Neural progenitor cell (in vitro differentiated cells): Measurements from ENCODE around the gene ANKHD1. TPM values are rescaled to one million over a fixed set of nuclear protein-coding genes. Genes with fewer than 3 reads are reported as not detected.

Experiments used
- DNase-seq: peaks from one replicate; pipeline ENCODE4 v3.0.0-alpha.2; 2016; ENCODE audit warnings: low spot score
- H2AFZ ChIP-seq: fragments of 200-600 bp; sonication (generic); replicated peaks from 2 replicates; pipeline ENCODE4 v1.6.1; 2016; ENCODE audit warnings: antibody characterized with exemption
- H3F3A ChIP-seq: fragments of 200-600 bp; sonication (generic); 2 replicates; pipeline ENCODE4 v1.6.1; 2016; ENCODE audit warnings: antibody characterized with exemption, low read depth
- H3K27ac ChIP-seq: fragments of 200-600 bp; sonication (generic); 2 replicates; pipeline ENCODE4 v1.5.1; 2016; ENCODE audit warnings: mild to moderate bottlenecking
- H3K27me3 ChIP-seq: fragments of 200-600 bp; sonication (generic); 2 replicates; pipeline ENCODE4 v1.6.1; 2016; ENCODE audit warnings: mild to moderate bottlenecking, moderate library complexity
- H3K36me3 ChIP-seq: fragments of 200-600 bp; sonication (generic); 2 replicates; pipeline ENCODE4 v1.5.1; 2016
- H3K4me1 ChIP-seq: fragments of 200-600 bp; sonication (generic); 2 replicates; pipeline ENCODE4 v1.6.1; 2016; ENCODE audit warnings: mixed run types
- H3K4me2 ChIP-seq: fragments of 200-600 bp; sonication (generic); 2 replicates; pipeline ENCODE4 v1.6.1; 2016
- H3K4me3 ChIP-seq: fragments of 200-600 bp; sonication (generic); 2 replicates; pipeline ENCODE4 v1.5.1; 2016
- H3K79me2 ChIP-seq: fragments of 200-600 bp; sonication (generic); 2 replicates; pipeline ENCODE4 v1.6.1; 2016; ENCODE audit warnings: low read depth
- H3K9ac ChIP-seq: fragments of 200-600 bp; sonication (generic); 2 replicates; pipeline ENCODE4 v1.6.1; 2016
- H3K9me3 ChIP-seq: fragments of 200-600 bp; sonication (generic); 2 replicates; pipeline ENCODE4 v1.5.1; 2016; ENCODE audit warnings: low read depth
- H4K20me1 ChIP-seq: fragments of 200-600 bp; sonication (generic); 2 replicates; pipeline ENCODE4 v1.6.1; 2016; ENCODE audit warnings: low read depth
- H3K27ac Mint-ChIP-seq: 3 replicates; pipeline ENCODE4 v1.8.0; 2021; ENCODE audit warnings: mixed read lengths
- H3K27me3 Mint-ChIP-seq: 2 replicates; pipeline ENCODE4 v1.8.0; 2022; ENCODE audit warnings: low read depth, mild to moderate bottlenecking, inconsistent platforms, moderate library complexity, mixed read lengths; ENCODE audit not compliant: insufficient read depth
- H3K36me3 Mint-ChIP-seq: 3 replicates; pipeline ENCODE4 v1.8.0; 2021; ENCODE audit warnings: mixed read lengths
- H3K4me1 Mint-ChIP-seq: 3 replicates; pipeline ENCODE4 v1.8.0; 2021; ENCODE audit warnings: mixed read lengths
- H3K4me3 Mint-ChIP-seq: 3 replicates; pipeline ENCODE4 v1.8.0; 2021; ENCODE audit warnings: mild to moderate bottlenecking, moderate library complexity, mixed read lengths
- H3K9me3 Mint-ChIP-seq: 3 replicates; pipeline ENCODE4 v1.8.0; 2020; ENCODE audit warnings: mixed read lengths
- CTCF ChIP-seq: fragments of 200-600 bp; sonication (generic); IDR thresholded peaks from 2 replicates; pipeline ENCODE4 v1.5.1; 2017; ENCODE audit warnings: antibody characterized with exemption, mild to moderate bottlenecking
- EZH2 ChIP-seq: fragments of 200-600 bp; sonication (generic); IDR thresholded peaks from 2 replicates; pipeline ENCODE4 v1.6.1; 2017; ENCODE audit warnings: antibody characterized with exemption, mild to moderate bottlenecking, moderate library complexity
- EZH2phosphoT487 ChIP-seq: fragments of 200-600 bp; sonication (generic); IDR thresholded peaks from 2 replicates; pipeline ENCODE4 v1.6.1; 2017; ENCODE audit warnings: antibody characterized with exemption
- total RNA-seq: library from RNA; depleted of rRNA; stranded (reverse); fragments of >200 nt; gene quantifications from 2 replicates; pipeline ENCODE4 v1.2.3, GENCODE V29; 2015; ENCODE audit warnings: low replicate concordance

Gene ANKHD1
- total RNA-seq, 1 donor from 2014 or later: 110 TPM

GRCh38 chr5:140544986-140545385, 143.4 kb downstream of the ANKHD1 start:
- H3K9me3 ChIP-seq: no peaks in the 10 kb centered on the region
- H3K27me3 ChIP-seq: no peaks in the 10 kb centered on the region
- no peak overlapping the region for H3K27ac ChIP-seq
- H3K9me3 Mint-ChIP-seq: no peaks in the 10 kb centered on the region
- peaks cover 5% of the 10 kb centered on the region for H3K27me3 Mint-ChIP-seq
- H2AFZ ChIP-seq: no peak overlapping the region
- TF ChIP-seq CTCF: no peak
- DNase-seq: no peak
- no peak overlapping the region for H3K9ac ChIP-seq
- H3K4me2 ChIP-seq: no peak overlapping the region
- peaks cover 10% of the 10 kb centered on the region for H3K4me1 ChIP-seq
- H3K79me2 ChIP-seq: no peaks in the 10 kb centered on the region
- H3K4me3 Mint-ChIP-seq: no peak overlapping the region
- H3K4me1 Mint-ChIP-seq: peaks cover 23% of the 10 kb centered on the region
- peaks cover 22% of the 10 kb centered on the region for H3K36me3 Mint-ChIP-seq
- peaks cover 4% of the 10 kb centered on the region for H3K36me3 ChIP-seq
- H3K4me3 ChIP-seq: no peak overlapping the region
- H3K27ac Mint-ChIP-seq: no peak overlapping the region
- peaks cover 17% of the 10 kb centered on the region for H4K20me1 ChIP-seq
- peaks cover 37% of the 10 kb centered on the region for H3F3A ChIP-seq

GRCh38 chr5:140545606-140546005, 144.0 kb downstream of the ANKHD1 start:
- no peak overlapping the region for H3K27ac ChIP-seq
- H3K4me3 Mint-ChIP-seq: no peak overlapping the region

GRCh38 chr5:140546851-140547507, 145.3 kb downstream of the ANKHD1 start:
- peaks cover 37% of the 10 kb centered on the region for H3F3A ChIP-seq

More at GRCh38 chr5:140545606-140546005, 144.0 kb downstream of the ANKHD1 start:
- Histone ChIP-seq H3K27me3 (no peaks in the 10 kb centered on the region), H2AFZ (no peak overlapping the region), H4K20me1 (peaks cover 17% of the 10 kb centered on the region), H3K4me2 (no peak overlapping the region), H3K9me3 (no peaks in the 10 kb centered on the region), H3K79me2 (no peaks in the 10 kb centered on the region), H3K9ac (no peak overlapping the region), H3K4me3 (no peak overlapping the region), H3K4me1 (peaks cover 10% of the 10 kb centered on the region), H3F3A (peaks cover 37% of the 10 kb centered on the region), H3K36me3 (no peaks in the 10 kb centered on the region)
- H3K4me1 Mint-ChIP-seq: peaks cover 23% of the 10 kb centered on the region
- peaks cover 5% of the 10 kb centered on the region for H3K27me3 Mint-ChIP-seq
- peaks cover 26% of the 10 kb centered on the region for H3K36me3 Mint-ChIP-seq
- TF ChIP-seq EZH2 (no peak), EZH2phosphoT487 (no peak), CTCF (no peak)
- no peaks in the 10 kb centered on the region for H3K9me3 Mint-ChIP-seq
- DNase-seq: no peak
- H3K27ac Mint-ChIP-seq: no peak overlapping the region

More at GRCh38 chr5:140546851-140547507, 145.3 kb downstream of the ANKHD1 start:
- Mint-ChIP-seq H3K27me3 (peaks cover 5% of the 10 kb centered on the region), H3K4me1 (peaks cover 23% of the 10 kb centered on the region), H3K9me3 (no peaks in the 10 kb centered on the region), H3K36me3 (peaks cover 27% of the 10 kb centered on the region), H3K27ac (no peak overlapping the region), H3K4me3 (peak overlapping the region; percentile 73)
- TF ChIP-seq CTCF (no peak), EZH2 (no peak), EZH2phosphoT487 (no peak)
- no peak for DNase-seq
- Histone ChIP-seq H3K27ac (peak overlapping the region; percentile 15), H4K20me1 (peaks cover 21% of the 10 kb centered on the region), H2AFZ (peak overlapping the region; percentile 28), H3K9ac (peak overlapping the region; percentile 6), H3K79me2 (no peaks in the 10 kb centered on the region), H3K27me3 (no peaks in the 10 kb centered on the region), H3K4me3 (peak overlapping the region; percentile 51), H3K9me3 (no peaks in the 10 kb centered on the region), H3K36me3 (no peaks in the 10 kb centered on the region), H3K4me2 (peak overlapping the region; percentile 81), H3K4me1 (peaks cover 10% of the 10 kb centered on the region)
